ENCODE data around the gene FBXL15. TPM values are rescaled to one million over a fixed set of nuclear protein-coding genes. Genes with fewer than 3 reads are reported as not detected.

FBXL15 gene
- total and polyA plus RNA-seq, 2 of the 4 experiments (the other 2 are of a cell fraction) = 3.0 to 8.4 TPM

DNA sequence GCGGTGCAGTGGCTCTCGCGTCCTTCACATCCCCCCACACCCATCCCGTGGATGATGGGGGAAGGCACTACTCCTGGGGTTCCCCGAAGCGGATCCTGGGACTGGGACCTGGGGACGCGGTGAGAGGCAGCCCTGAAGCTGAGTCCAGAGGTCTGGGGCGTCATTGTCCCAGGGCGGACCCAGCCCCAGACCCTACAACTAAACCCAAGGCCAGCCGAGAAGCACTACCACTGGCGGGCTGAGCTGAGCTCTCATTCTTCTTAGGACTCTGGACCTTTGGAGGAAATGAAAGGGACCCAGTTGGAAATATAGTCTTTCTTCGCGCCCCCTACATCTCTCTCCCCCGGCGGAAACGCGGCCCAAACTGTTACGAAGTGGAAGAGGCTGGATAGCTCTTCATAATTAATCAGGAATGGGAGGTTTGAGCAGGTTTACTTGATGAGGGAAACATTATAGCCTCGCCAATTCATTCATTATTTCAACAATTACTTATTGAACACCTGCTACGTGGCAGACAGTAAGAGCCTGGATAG is 389 bp upstream of the FBXL15 start:
- in situ Hi-C loops (cut with MboI; ENCODE audit: low sequenced_read_pairs) = no loop called here
- ChIA-PET POLR2A (ENCODE audit: unreplicated experiment) (interaction anchor here (0.6 kb wide), 1 partner anchor 231 kb away, joined by 3 read pairs; no protein-coding TSS in a partner anchor), CTCF (interaction anchor here (1.0 kb wide), 1 partner anchor 20 kb away, joined by 4 read pairs; no protein-coding TSS in a partner anchor)
- no peak overlapping the region for H2BK15ac ChIP-seq (ENCODE audit: low read depth, low read length)
- ATAC-seq (ENCODE audit: low read depth) = no peak
- H2AFZ ChIP-seq (replicated peaks; ENCODE audit: low read length, poor library complexity) = peak overlapping the region; percentile 99
- H3K4ac ChIP-seq (ENCODE audit: low read depth, low read length) = no peak overlapping the region
- no peak overlapping the region for H3K23ac ChIP-seq (ENCODE audit: low read depth, low read length)
- peaks cover 6% of the 10 kb centered on the region; the same call in 1 of the 2 replicates for H3K36me3 ChIP-seq (ENCODE audit: control insufficient read depth, insufficient read depth, low read length)
- peaks cover 9% of the 10 kb centered on the region; the same call in 1 of the 2 replicates for H3K9me1 ChIP-seq (ENCODE audit: insufficient read depth, low read length)
- intact Hi-C loops (cut with micrococcal nuclease) = no loop called here
- peaks cover 21% of the 10 kb centered on the region for H3K27me3 ChIP-seq (ENCODE audit: control insufficient read depth, insufficient read depth, low read length)
- no CpG with 5 or more reads among the region's 21 CpGs for whole genome bisulfite sequencing, 2 experiments (ENCODE audit: extremely low coverage in 2 of 2, insufficient read length in 1 of 2)
- H2BK120ac ChIP-seq (ENCODE audit: low read depth, low read length) = no peak overlapping the region
- peaks cover 9% of the 10 kb centered on the region for H3K4me1 ChIP-seq (ENCODE audit: control insufficient read depth, insufficient read depth, low read length)
- H2BK20ac ChIP-seq (ENCODE audit: low read depth, low read length) = no peak overlapping the region
- H3K79me1 ChIP-seq (ENCODE audit: low read depth in 1 of 2, low read length in 2 of 2) = peaks cover 0 to 23% of the 10 kb centered on the region in 2 experiments; a peak in 2 of 4 replicates
- no peak overlapping the region for H2AK9ac ChIP-seq (replicated peaks; ENCODE audit: low read depth, low read length, poor library complexity)
- H4K5ac ChIP-seq (ENCODE audit: low read depth, low read length) = no peak overlapping the region
- peak overlapping the region; percentile 81 to 98; a peak in 2 of 4 replicates for H4K8ac ChIP-seq (ENCODE audit: low read depth in 2 of 2, low read length in 2 of 2)
- H4K20me1 ChIP-seq (ENCODE audit: insufficient read depth, low read length) = no peaks in the 10 kb centered on the region
- H3K27ac ChIP-seq (ENCODE audit: insufficient read depth, low read length) = no peak overlapping the region
- no peak for TF ChIP-seq MAZ (IDR thresholded peaks at IDR 0.05; ENCODE audit: borderline replicate concordance, low read depth, low read length)
- no peak for TF ChIP-seq NFE2L2 (IDR thresholded peaks at IDR 0.05; ENCODE audit: low read depth, low read length)
- no peak for TF ChIP-seq RCOR1 (IDR thresholded peaks at IDR 0.05; ENCODE audit: insufficient replicate concordance, low read length)
- TF ChIP-seq CHD1 (IDR thresholded peaks at IDR 0.05; ENCODE audit: low read depth, low read length) = no peak
- no peak for TF ChIP-seq CEBPB (IDR thresholded peaks at IDR 0.05; ENCODE audit: low read depth, low read length)
- TF ChIP-seq SMC3 (IDR thresholded peaks at IDR 0.05; ENCODE audit: low read depth, low read length) = no peak
- no peak for TF ChIP-seq POLR2A (IDR thresholded peaks at IDR 0.05; ENCODE audit: low read depth, low read length)
- TF ChIP-seq, protein P1, sequence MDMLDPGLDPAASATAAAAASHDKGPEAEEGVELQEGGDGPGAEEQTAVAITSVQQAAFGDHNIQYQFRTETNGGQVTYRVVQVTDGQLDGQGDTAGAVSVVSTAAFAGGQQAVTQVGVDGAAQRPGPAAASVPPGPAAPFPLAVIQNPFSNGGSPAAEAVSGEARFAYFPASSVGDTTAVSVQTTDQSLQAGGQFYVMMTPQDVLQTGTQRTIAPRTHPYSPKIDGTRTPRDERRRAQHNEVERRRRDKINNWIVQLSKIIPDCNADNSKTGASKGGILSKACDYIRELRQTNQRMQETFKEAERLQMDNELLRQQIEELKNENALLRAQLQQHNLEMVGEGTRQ (IDR thresholded peaks at IDR 0.05; ENCODE audit: low read depth, low read length) = no peak
- no peak for TF ChIP-seq RAD21 (IDR thresholded peaks at IDR 0.05; ENCODE audit: low read length)
- TF ChIP-seq, protein P2, sequence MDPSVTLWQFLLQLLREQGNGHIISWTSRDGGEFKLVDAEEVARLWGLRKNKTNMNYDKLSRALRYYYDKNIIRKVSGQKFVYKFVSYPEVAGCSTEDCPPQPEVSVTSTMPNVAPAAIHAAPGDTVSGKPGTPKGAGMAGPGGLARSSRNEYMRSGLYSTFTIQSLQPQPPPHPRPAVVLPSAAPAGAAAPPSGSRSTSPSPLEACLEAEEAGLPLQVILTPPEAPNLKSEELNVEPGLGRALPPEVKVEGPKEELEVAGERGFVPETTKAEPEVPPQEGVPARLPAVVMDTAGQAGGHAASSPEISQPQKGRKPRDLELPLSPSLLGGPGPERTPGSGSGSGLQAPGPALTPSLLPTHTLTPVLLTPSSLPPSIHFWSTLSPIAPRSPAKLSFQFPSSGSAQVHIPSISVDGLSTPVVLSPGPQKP (IDR thresholded peaks at IDR 0.05; ENCODE audit: borderline replicate concordance, low read depth, low read length) = no peak
- no peak for TF ChIP-seq BHLHE40 (IDR thresholded peaks at IDR 0.05; ENCODE audit: low read depth, low read length)
- TF ChIP-seq MXI1 (IDR thresholded peaks at IDR 0.05; ENCODE audit: borderline replicate concordance, low read depth, low read length) = no peak
- TF ChIP-seq FOS (IDR thresholded peaks at IDR 0.05; ENCODE audit: low read depth, low read length) = no peak
- no peak for TF ChIP-seq MAFK (IDR thresholded peaks at IDR 0.05; ENCODE audit: low read depth, low read length)
- TF ChIP-seq, protein P3, sequence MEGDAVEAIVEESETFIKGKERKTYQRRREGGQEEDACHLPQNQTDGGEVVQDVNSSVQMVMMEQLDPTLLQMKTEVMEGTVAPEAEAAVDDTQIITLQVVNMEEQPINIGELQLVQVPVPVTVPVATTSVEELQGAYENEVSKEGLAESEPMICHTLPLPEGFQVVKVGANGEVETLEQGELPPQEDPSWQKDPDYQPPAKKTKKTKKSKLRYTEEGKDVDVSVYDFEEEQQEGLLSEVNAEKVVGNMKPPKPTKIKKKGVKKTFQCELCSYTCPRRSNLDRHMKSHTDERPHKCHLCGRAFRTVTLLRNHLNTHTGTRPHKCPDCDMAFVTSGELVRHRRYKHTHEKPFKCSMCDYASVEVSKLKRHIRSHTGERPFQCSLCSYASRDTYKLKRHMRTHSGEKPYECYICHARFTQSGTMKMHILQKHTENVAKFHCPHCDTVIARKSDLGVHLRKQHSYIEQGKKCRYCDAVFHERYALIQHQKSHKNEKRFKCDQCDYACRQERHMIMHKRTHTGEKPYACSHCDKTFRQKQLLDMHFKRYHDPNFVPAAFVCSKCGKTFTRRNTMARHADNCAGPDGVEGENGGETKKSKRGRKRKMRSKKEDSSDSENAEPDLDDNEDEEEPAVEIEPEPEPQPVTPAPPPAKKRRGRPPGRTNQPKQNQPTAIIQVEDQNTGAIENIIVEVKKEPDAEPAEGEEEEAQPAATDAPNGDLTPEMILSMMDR (conservative IDR thresholded peaks at IDR 0.05; ENCODE audit: low read depth, low read length) = no peak
- no peak for TF ChIP-seq RFX5 (IDR thresholded peaks at IDR 0.05; ENCODE audit: low read depth, low read length)
- H3K14ac ChIP-seq (replicated peaks; ENCODE audit: low read depth, low read length) = no peak overlapping the region
- H3K18ac ChIP-seq (ENCODE audit: low read depth, low read length) = no peak overlapping the region
- H2BK5ac ChIP-seq (ENCODE audit: low read depth, low read length, poor library complexity, severe bottlenecking) = no peak overlapping the region
- no peak overlapping the region for H3K9ac ChIP-seq (ENCODE audit: low read depth, low read length)
- dilution Hi-C loops (cut with HindIII; ENCODE audit: low sequenced_read_pairs, unreplicated experiment) = no loop called here
- H3K4me2 ChIP-seq (ENCODE audit: low read depth, low read length) = peak overlapping the region; percentile 60
- no peak for DNase-seq
- no peaks in the 10 kb centered on the region for H3K9me3 ChIP-seq (ENCODE audit: control insufficient read depth, insufficient read depth, low read length)
- no peak overlapping the region for H2AK5ac ChIP-seq (ENCODE audit: low read depth, low read length)
- no TSS peak for BruUV-seq (replicated peaks)
- H3K56ac ChIP-seq (ENCODE audit: extremely low read depth, insufficient read depth, low read length) = peak overlapping the region; percentile 86; the same call in 1 of the 2 replicates
- H3K4me3 ChIP-seq (ENCODE audit: insufficient read depth, low read depth, low read length) = peak overlapping the region; percentile 55
- no peak overlapping the region for H4K91ac ChIP-seq (ENCODE audit: insufficient read depth, low read depth, low read length)
